Tibial nerve (tissue), 4 donors: ENCODE measurements around the gene TUSC2.

Experiments used
- CTCF ChIP-seq, 5 experiments: fragments of 200-600 bp in 3 of 5; fragments of 450-650 bp in 2 of 5; sonication (generic) in 3 of 5; IDR thresholded peaks; one replicate each; pipeline ENCODE4 v1.5.1; 2016 to 2019; ENCODE audit warnings: antibody characterized with exemption in 5 of 5, mild to moderate bottlenecking in 3 of 5, moderate library complexity in 2 of 5
- EP300 ChIP-seq, 2 donors: sonication (generic); formaldehyde crosslinking; IDR thresholded peaks; one replicate each; pipeline ENCODE4 v1.6.1; 2017; ENCODE audit warnings: antibody characterized with exemption in 2 of 2, mild to moderate bottlenecking in 1 of 2
- POLR2A ChIP-seq, 2 donors: fragments of 450-650 bp; IDR thresholded peaks; one replicate each; pipeline ENCODE4 v1.6.1; 2017; ENCODE audit warnings: antibody characterized with exemption in 2 of 2, mild to moderate bottlenecking in 2 of 2, moderate library complexity in 2 of 2

- TF ChIP-seq CTCF (IDR thresholded peaks at IDR 0.05) (no peak), POLR2A (IDR thresholded peaks at IDR 0.05) (no peak), EP300 (IDR thresholded peaks at IDR 0.05) (no peak)
Observed at GRCh38 chr3:50359760-50360110, 31.7 kb upstream of the TUSC2 start.
